ENCODE measurements around the gene THSD7B.

GRCh38 chr2:136785215-136785614 lies 19.9 kb downstream of the THSD7B start:
- TF ChIP-seq, protein P1, sequence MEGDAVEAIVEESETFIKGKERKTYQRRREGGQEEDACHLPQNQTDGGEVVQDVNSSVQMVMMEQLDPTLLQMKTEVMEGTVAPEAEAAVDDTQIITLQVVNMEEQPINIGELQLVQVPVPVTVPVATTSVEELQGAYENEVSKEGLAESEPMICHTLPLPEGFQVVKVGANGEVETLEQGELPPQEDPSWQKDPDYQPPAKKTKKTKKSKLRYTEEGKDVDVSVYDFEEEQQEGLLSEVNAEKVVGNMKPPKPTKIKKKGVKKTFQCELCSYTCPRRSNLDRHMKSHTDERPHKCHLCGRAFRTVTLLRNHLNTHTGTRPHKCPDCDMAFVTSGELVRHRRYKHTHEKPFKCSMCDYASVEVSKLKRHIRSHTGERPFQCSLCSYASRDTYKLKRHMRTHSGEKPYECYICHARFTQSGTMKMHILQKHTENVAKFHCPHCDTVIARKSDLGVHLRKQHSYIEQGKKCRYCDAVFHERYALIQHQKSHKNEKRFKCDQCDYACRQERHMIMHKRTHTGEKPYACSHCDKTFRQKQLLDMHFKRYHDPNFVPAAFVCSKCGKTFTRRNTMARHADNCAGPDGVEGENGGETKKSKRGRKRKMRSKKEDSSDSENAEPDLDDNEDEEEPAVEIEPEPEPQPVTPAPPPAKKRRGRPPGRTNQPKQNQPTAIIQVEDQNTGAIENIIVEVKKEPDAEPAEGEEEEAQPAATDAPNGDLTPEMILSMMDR (IDR thresholded peaks at IDR 0.05) = no peak
- TF ChIP-seq POLR2A (IDR thresholded peaks at IDR 0.05) = no peak
- no peak for TF ChIP-seq POLR2AphosphoS5 (IDR thresholded peaks at IDR 0.05)

Measured in prostate gland (tissue), 2 donors.